Karpas-422 (cell line): ENCODE results near the gene SPTSSA. TPM values are rescaled to one million over a fixed set of nuclear protein-coding genes. Genes with fewer than 3 reads are reported as not detected.

ENCODE experiments used
- DNase-seq: peaks from one replicate; pipeline ENCODE4 v3.0.0-alpha.2; 2015
- H2AFZ ChIP-seq: fragments of 200-600 bp; sonication (generic); 2 replicates; pipeline ENCODE4 v1.6.1; 2014; ENCODE audit warnings: antibody characterized with exemption, low read length, mixed read lengths
- H3K27ac ChIP-seq: fragments of 200-600 bp; sonication (generic); 2 replicates; pipeline ENCODE4 v1.5.1; 2014; ENCODE audit warnings: mild to moderate bottlenecking, low read length, moderate library complexity
- H3K27me3 ChIP-seq: fragments of 200-600 bp; sonication (generic); 2 replicates; pipeline ENCODE4 v1.6.1; 2014; ENCODE audit warnings: low read length, mixed read lengths
- H3K36me3 ChIP-seq: fragments of 200-600 bp; sonication (generic); 2 replicates; pipeline ENCODE4 v1.6.1; 2014; ENCODE audit warnings: low read length, mixed read lengths; ENCODE audit not compliant: insufficient read depth
- H3K4me1 ChIP-seq: fragments of 200-600 bp; sonication (generic); 2 replicates; pipeline ENCODE4 v1.6.1; 2014; ENCODE audit warnings: mild to moderate bottlenecking, low read length, mixed read lengths
- H3K4me2 ChIP-seq: fragments of 200-600 bp; sonication (generic); 2 replicates; pipeline ENCODE4 v1.6.1; 2014; ENCODE audit warnings: low read length, low read depth, mild to moderate bottlenecking; ENCODE audit not compliant: poor library complexity, severe bottlenecking
- H3K4me3 ChIP-seq: fragments of 200-600 bp; sonication (generic); 2 replicates; pipeline ENCODE4 v1.5.1; 2014; ENCODE audit warnings: mild to moderate bottlenecking, antibody characterized with exemption, low read length, mixed read lengths
- H3K79me2 ChIP-seq: fragments of 200-600 bp; sonication (generic); 2 replicates; pipeline ENCODE4 v1.6.1; 2014; ENCODE audit warnings: mild to moderate bottlenecking, low read length, mixed read lengths
- H3K9ac ChIP-seq: fragments of 200-600 bp; sonication (generic); 2 replicates; pipeline ENCODE4 v1.6.0; 2014; ENCODE audit warnings: low read length
- H3K9me2 ChIP-seq: fragments of 200-600 bp; sonication (generic), shearing (Covaris generic); replicated peaks from 2 replicates; pipeline ENCODE4 v1.6.0; 2014; ENCODE audit warnings: mild to moderate bottlenecking, low read length, moderate library complexity; ENCODE audit not compliant: insufficient read depth
- H3K9me3 ChIP-seq: fragments of 300-700, 200-600 bp; sonication (generic); 2 replicates; pipeline ENCODE4 v1.6.1; 2014; ENCODE audit warnings: low read length, mixed read lengths
- H4K20me1 ChIP-seq: fragments of 200-600 bp; sonication (generic); 2 replicates; pipeline ENCODE4 v1.6.1; 2014; ENCODE audit warnings: mild to moderate bottlenecking, antibody characterized with exemption, low read length, low read depth; ENCODE audit not compliant: insufficient read depth
- total RNA-seq: library from RNA; depleted of rRNA; stranded (reverse); fragments of >200 nt; shearing (Covaris generic); gene quantifications from 2 replicates; pipeline ENCODE4 v1.2.3, GENCODE V29; 2014; ENCODE audit warnings: low replicate concordance

Gene SPTSSA
- total RNA-seq, 1 experiment from 2014 or later: 25.9 TPM

- no peaks in the 10 kb centered on the region for H3K9me3 ChIP-seq
- no peaks in the 10 kb centered on the region for H3K4me1 ChIP-seq
- peaks cover 94% of the 10 kb centered on the region for H3K79me2 ChIP-seq
- H2AFZ ChIP-seq: no peak overlapping the region
- H3K27ac ChIP-seq: no peak overlapping the region
- no peaks in the 10 kb centered on the region for H3K9me2 ChIP-seq
- no peak for DNase-seq
- peaks cover 21% of the 10 kb centered on the region for H3K36me3 ChIP-seq
- no peaks in the 10 kb centered on the region for H3K27me3 ChIP-seq
- H3K9ac ChIP-seq: no peak overlapping the region
- no peak overlapping the region for H3K4me2 ChIP-seq
- H3K4me3 ChIP-seq: no peak overlapping the region
- H4K20me1 ChIP-seq: 0 out of 2 replicates have a peak, but pooled peaks cover 4% of the 10 kb centered on the region
Measured at GRCh38 chr14:34450542-34450915, 11.5 kb downstream of the SPTSSA start.

GRCh38 chr14:34449819-34450541 lies 12.1 kb downstream of the SPTSSA start:
- Histone ChIP-seq H3K27ac (no peak overlapping the region), H3K4me1 (no peaks in the 10 kb centered on the region), H2AFZ (no peak overlapping the region), H3K9ac (no peak overlapping the region), H3K79me2 (peaks cover 91% of the 10 kb centered on the region), H3K4me2 (no peak overlapping the region), H3K9me3 (no peaks in the 10 kb centered on the region), H3K27me3 (no peaks in the 10 kb centered on the region), H3K4me3 (no peak overlapping the region), H4K20me1 (0 out of 2 replicates have a peak, but pooled peaks cover 4% of the 10 kb centered on the region), H3K9me2 (no peaks in the 10 kb centered on the region), H3K36me3 (peaks cover 21% of the 10 kb centered on the region)
- DNase-seq: no peak

- DNase-seq: no peak
- no peak overlapping the region for H3K4me2 ChIP-seq
- H3K27me3 ChIP-seq: no peaks in the 10 kb centered on the region
- no peak overlapping the region for H3K9ac ChIP-seq
- peaks cover 29% of the 10 kb centered on the region for H3K4me1 ChIP-seq
- no peaks in the 10 kb centered on the region for H3K9me3 ChIP-seq
- 0 out of 2 replicates have a peak, but pooled peaks cover 10% of the 10 kb centered on the region for H4K20me1 ChIP-seq
- no peak overlapping the region for H2AFZ ChIP-seq
- peaks cover 59% of the 10 kb centered on the region for H3K79me2 ChIP-seq
- peaks cover 5% of the 10 kb centered on the region; the same call in 1 of the 2 replicates for H3K36me3 ChIP-seq
- H3K4me3 ChIP-seq: no peak overlapping the region
- H3K9me2 ChIP-seq: no peaks in the 10 kb centered on the region
- no peak overlapping the region for H3K27ac ChIP-seq
Measured at GRCh38 chr14:34439090-34439489, 22.9 kb downstream of the SPTSSA start.

GRCh38 chr14:34438438-34438837 lies 23.6 kb downstream of the SPTSSA start:
- Histone ChIP-seq H3K79me2 (peaks cover 55% of the 10 kb centered on the region), H3K4me2 (no peak overlapping the region), H3K27ac (no peak overlapping the region), H3K9ac (no peak overlapping the region), H3K27me3 (no peaks in the 10 kb centered on the region), H3K4me3 (no peak overlapping the region), H3K9me3 (no peaks in the 10 kb centered on the region), H2AFZ (no peak overlapping the region), H3K4me1 (peaks cover 29% of the 10 kb centered on the region), H3K36me3 (peaks cover 5% of the 10 kb centered on the region; the same call in 1 of the 2 replicates), H4K20me1 (0 out of 2 replicates have a peak, but pooled peaks cover 10% of the 10 kb centered on the region), H3K9me2 (no peaks in the 10 kb centered on the region)
- no peak for DNase-seq

GRCh38 chr14:34437729-34438080 lies 24.3 kb downstream of the SPTSSA start:
- no peaks in the 10 kb centered on the region for H3K27me3 ChIP-seq
- no peaks in the 10 kb centered on the region for H3K9me2 ChIP-seq
- H3K36me3 ChIP-seq: peaks cover 5% of the 10 kb centered on the region; the same call in 1 of the 2 replicates
- no peak for DNase-seq
- no peaks in the 10 kb centered on the region for H3K9me3 ChIP-seq
- peaks cover 55% of the 10 kb centered on the region for H3K79me2 ChIP-seq
- no peak overlapping the region for H3K27ac ChIP-seq
- peaks cover 29% of the 10 kb centered on the region for H3K4me1 ChIP-seq
- no peak overlapping the region for H3K4me3 ChIP-seq
- 0 out of 2 replicates have a peak, but pooled peaks cover 14% of the 10 kb centered on the region for H4K20me1 ChIP-seq
- H2AFZ ChIP-seq: no peak overlapping the region
- no peak overlapping the region for H3K9ac ChIP-seq
- H3K4me2 ChIP-seq: no peak overlapping the region

- H3K9ac ChIP-seq: no peak overlapping the region
- 0 out of 2 replicates have a peak, but pooled peaks cover 15% of the 10 kb centered on the region for H4K20me1 ChIP-seq
- H3K9me3 ChIP-seq: no peaks in the 10 kb centered on the region
- peaks cover 51% of the 10 kb centered on the region for H3K79me2 ChIP-seq
- H3K4me2 ChIP-seq: no peak overlapping the region
- H3K4me1 ChIP-seq: peaks cover 29% of the 10 kb centered on the region
- no peak for DNase-seq
- H3K36me3 ChIP-seq: peaks cover 5% of the 10 kb centered on the region; the same call in 1 of the 2 replicates
- H3K4me3 ChIP-seq: no peak overlapping the region
- no peak overlapping the region for H2AFZ ChIP-seq
- no peaks in the 10 kb centered on the region for H3K27me3 ChIP-seq
- 0 out of 2 replicates have a peak overlapping the region, but pooled peaks have one; percentile 35 for H3K27ac ChIP-seq
- no peaks in the 10 kb centered on the region for H3K9me2 ChIP-seq
Measured at GRCh38 chr14:34436960-34437728, 24.9 kb downstream of the SPTSSA start.

- no peaks in the 10 kb centered on the region for H3K9me2 ChIP-seq
- H3K36me3 ChIP-seq: peaks cover 5% of the 10 kb centered on the region; the same call in 1 of the 2 replicates
- H3K4me1 ChIP-seq: peaks cover 29% of the 10 kb centered on the region
- peaks cover 47% of the 10 kb centered on the region for H3K79me2 ChIP-seq
- H3K27ac ChIP-seq: peak overlapping the region; percentile 35
- no peaks in the 10 kb centered on the region for H3K9me3 ChIP-seq
- H3K4me2 ChIP-seq: peak overlapping the region; percentile 6
- H3K4me3 ChIP-seq: no peak overlapping the region
- no peak for DNase-seq
- H3K9ac ChIP-seq: no peak overlapping the region
- H3K27me3 ChIP-seq: no peaks in the 10 kb centered on the region
- 0 out of 2 replicates have a peak, but pooled peaks cover 15% of the 10 kb centered on the region for H4K20me1 ChIP-seq
- H2AFZ ChIP-seq: no peak overlapping the region
Measured at GRCh38 chr14:34436118-34436905, 25.7 kb downstream of the SPTSSA start.
